AG09319 (cell line): Measurements from ENCODE around the gene PLPP3.

ENCODE experiments used
- DNase-seq: peaks from one replicate; pipeline ENCODE4 v3.0.0-alpha.2; 2010; ENCODE audit warnings: low read depth; ENCODE audit errors: extremely low read depth
- TF ChIP-seq, protein P1 (sequence below): IDR thresholded peaks from 2 replicates; pipeline ENCODE4 v1.5.1; 2011; ENCODE audit warnings: low read depth, mild to moderate bottlenecking, inconsistent platforms, low read length, moderate library complexity

PLPP3 gene

GRCh38 chr1:56563568-56563967, 15.8 kb downstream of the PLPP3 start:
- no peak for DNase-seq
- TF ChIP-seq, protein P1, sequence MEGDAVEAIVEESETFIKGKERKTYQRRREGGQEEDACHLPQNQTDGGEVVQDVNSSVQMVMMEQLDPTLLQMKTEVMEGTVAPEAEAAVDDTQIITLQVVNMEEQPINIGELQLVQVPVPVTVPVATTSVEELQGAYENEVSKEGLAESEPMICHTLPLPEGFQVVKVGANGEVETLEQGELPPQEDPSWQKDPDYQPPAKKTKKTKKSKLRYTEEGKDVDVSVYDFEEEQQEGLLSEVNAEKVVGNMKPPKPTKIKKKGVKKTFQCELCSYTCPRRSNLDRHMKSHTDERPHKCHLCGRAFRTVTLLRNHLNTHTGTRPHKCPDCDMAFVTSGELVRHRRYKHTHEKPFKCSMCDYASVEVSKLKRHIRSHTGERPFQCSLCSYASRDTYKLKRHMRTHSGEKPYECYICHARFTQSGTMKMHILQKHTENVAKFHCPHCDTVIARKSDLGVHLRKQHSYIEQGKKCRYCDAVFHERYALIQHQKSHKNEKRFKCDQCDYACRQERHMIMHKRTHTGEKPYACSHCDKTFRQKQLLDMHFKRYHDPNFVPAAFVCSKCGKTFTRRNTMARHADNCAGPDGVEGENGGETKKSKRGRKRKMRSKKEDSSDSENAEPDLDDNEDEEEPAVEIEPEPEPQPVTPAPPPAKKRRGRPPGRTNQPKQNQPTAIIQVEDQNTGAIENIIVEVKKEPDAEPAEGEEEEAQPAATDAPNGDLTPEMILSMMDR = no peak

DNA sequence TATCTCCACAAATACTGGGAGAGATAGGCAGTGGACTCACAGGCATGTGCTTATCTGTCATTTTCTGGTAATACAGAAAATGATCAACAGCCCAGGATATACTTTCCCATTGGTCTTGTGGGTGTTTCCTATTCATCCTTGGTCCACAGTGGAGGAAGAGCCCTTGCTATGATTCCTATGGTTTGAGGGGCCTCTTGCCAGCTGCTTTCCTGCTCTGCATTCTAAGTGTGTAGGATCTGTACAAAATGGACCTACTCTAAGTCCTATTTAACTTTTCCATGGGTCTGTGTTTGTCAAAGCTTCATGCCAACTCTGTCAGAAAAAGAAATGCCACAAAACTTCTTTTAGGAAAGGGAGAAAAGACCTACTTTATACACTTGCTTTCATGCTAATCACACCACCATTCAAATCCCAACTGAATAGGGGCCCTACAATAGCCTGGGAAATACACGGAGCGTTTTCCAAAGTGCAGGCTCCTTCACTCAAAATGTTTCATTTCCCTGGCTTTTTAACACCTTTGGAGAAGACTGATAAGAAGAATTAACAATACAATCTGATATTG, 16.4 kb downstream of the PLPP3 start:
- DNase-seq = no peak
- TF ChIP-seq, protein P1 = no peak

- DNase-seq = no peak
- TF ChIP-seq, protein P1 = no peak
These were observed 17.9 kb downstream of the PLPP3 start for GRCh38 chr1:56561227-56562019.

GRCh38 chr1:56557746-56558145, 21.6 kb downstream of the PLPP3 start:
- DNase-seq = no peak
- TF ChIP-seq, protein P1 = no peak

GRCh38 chr1:56555448-56555847, 23.9 kb downstream of the PLPP3 start:
- TF ChIP-seq, protein P1 = no peak
- DNase-seq = no peak

- DNase-seq = no peak
- TF ChIP-seq, protein P1 = no peak
These were observed 26.3 kb downstream of the PLPP3 start for GRCh38 chr1:56553046-56553445.

DNA sequence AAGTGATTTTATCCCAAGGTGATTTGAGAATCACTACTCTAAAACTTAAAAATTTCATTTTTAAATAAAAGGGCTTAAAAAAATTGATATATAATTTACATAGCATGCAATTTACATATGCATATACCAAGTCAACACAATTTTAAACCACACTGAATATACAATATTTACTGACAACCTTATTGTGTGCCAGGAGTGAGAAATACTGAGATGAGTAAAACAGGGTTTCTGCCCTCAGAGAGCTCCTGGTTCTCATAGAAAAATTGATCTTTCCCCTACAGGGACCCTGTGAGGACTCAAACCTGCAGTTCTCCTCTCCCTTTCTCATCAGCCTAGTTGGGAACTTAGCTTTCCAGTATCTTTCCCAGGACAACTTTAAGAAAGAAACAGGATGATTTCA, 27.0 kb downstream of the PLPP3 start:
- DNase-seq = no peak
- TF ChIP-seq, protein P1 = no peak
